ENCODE data around the gene CCNB1IP1.

CCNB1IP1 gene

DNA sequence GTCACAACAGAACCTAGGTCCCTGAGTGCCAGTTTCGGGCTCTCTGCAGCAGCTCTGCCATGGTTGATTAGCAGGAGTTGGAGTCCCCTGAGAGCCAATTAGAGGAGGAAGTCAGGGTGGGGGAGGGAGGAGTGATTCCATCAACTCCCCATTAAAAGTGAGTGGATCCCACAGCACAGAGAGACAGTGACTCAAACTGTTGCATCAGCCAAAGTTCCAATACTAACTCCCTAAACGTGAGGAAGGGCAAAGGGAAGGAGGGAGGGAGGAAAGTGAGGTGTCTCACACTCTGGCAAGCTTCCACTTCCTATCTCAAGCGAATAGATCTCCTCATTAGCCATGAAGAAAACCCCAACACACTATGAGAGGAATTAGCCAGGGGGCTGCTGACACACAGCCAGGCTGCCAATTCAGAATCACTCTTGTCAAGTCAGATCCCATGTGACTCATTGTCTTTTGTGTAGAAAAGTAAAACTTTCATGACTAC is 70.4 kb downstream of the CCNB1IP1 start:
- FAIRE-seq (no peak), DNase-seq (ENCODE audit: insufficient read length, low spot score) (no peak)
- TF ChIP-seq POU2F2 (IDR thresholded peaks at IDR 0.05; ENCODE audit: low read depth, low read length) = no peak
- no peak for TF ChIP-seq POLR2A (IDR thresholded peaks at IDR 0.05; ENCODE audit: low read depth, low read length)
- TF ChIP-seq PAX5 (IDR thresholded peaks at IDR 0.05; ENCODE audit: insufficient read depth, low read length, severe bottlenecking) = no peak
- TF ChIP-seq SPI1 (IDR thresholded peaks at IDR 0.05; ENCODE audit: low read depth, low read length) = no peak
- TF ChIP-seq TAF1 (IDR thresholded peaks at IDR 0.05; ENCODE audit: low read depth, low read length) = no peak
- no peak for TF ChIP-seq POLR2AphosphoS5 (IDR thresholded peaks at IDR 0.05; ENCODE audit: low read depth, low read length)

Data from GM12891 (cell line).